Skeletal muscle cell (primary cell): Measurements from ENCODE around the gene GRK5.

ENCODE experiments used
- DNase-seq: peaks from one replicate; pipeline ENCODE4 v3.0.0-alpha.2; 2010; ENCODE audit warnings: low read depth
- H3K4me3 ChIP-seq: 2 replicates; pipeline ENCODE4 v1.5.1; 2011; ENCODE audit warnings: low read depth, mild to moderate bottlenecking, control low read depth, low read length, moderate library complexity

GRK5 gene

DNA sequence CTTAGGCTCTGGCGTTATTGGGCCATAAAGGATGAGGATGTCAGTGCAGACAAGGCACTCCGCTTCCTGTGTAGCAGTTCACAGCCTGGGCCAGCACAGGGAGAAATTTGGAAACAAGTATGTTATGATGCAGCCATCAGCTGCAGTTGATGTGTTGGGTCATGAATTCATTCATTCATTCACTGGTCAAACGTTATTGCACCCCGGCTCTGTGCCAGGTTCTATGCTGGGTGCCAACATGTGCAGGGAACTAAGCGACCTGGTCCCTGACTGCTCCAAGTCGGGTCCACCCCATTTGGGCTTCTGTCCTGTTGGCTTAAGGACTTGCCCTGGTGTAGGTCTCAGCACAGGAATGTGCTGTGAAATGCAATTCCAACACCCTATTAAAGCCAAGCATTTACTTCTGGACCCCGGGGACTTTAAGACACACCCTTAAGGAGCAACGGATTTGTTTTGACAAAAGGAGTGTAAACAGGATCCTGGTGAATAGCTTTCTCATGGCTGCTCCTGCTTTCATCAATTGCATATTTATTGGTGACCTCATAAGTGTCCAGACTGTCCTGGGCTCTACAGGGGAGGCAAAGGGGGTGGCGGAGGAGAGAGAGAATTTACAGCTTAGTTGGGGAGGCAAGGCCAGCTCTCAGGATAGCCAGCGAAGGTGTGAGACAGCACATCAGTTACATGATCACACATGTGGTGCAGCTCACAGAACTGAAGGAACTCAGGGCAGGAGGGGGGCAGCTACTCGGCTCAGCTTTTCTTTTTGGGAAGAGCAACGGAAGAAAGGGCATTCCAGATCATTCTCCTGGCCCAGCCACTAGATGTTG is 158.6 kb downstream of the GRK5 start:
- H3K4me3 ChIP-seq, result no peak overlapping the region
- DNase-seq, result no peak

DNA sequence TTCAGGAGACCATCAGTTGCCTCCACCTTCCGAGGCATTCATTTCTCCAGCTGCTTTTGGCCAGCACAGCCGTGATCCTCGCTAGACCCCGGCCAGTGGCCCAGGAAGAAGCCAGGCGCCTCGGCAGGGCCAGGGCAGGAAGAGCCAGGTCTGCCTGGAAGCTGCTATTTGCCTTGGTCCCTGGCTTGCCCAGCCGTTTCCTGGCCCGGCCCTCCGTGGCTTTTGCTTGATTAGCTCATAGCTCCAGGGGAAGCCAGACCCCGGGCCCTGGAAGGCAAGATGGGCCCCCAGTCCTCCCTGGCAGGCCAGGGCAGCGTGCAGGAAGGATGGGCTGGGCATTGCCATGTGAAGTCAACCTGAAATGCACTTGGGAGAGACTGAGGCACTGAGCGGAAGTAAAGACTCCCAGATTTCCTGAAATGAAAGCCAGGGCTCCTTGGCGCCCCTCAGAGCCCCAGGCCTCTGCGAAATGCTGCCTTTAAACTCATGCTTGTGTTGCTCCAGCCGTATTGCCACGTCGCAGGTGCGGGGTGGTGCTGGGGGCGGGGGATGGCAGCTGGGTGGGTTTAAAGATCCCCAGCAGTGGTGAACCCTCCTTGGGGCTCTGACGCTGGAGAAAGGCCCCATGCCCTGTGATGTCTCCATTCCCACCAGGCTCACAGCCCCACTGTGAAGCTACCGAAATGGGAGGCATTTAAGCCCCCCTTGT is 160.6 kb downstream of the GRK5 start:
- H3K4me3 ChIP-seq, result no peak overlapping the region
- DNase-seq, result no peak

DNA sequence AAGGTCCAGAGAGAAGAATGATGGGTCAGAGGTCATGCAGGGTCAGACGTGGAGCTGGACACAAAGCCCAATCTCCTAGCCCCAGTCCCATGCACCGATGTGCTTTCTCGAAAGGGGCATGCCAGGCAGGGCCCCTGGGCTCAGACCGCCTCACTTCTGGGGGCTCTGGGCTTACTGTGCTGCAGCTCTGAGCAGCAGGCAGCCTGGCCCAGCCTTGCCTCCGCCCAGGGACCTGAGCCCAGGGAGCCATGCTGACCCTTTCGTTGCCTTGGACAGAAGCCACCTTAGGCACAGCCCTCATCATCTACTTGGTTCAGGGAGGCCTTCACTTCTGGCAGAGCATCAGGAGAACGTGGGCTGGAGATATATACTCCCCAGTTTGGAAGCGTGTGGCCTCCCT is 161.2 kb downstream of the GRK5 start:
- H3K4me3 ChIP-seq, result no peak overlapping the region
- no peak for DNase-seq

DNA sequence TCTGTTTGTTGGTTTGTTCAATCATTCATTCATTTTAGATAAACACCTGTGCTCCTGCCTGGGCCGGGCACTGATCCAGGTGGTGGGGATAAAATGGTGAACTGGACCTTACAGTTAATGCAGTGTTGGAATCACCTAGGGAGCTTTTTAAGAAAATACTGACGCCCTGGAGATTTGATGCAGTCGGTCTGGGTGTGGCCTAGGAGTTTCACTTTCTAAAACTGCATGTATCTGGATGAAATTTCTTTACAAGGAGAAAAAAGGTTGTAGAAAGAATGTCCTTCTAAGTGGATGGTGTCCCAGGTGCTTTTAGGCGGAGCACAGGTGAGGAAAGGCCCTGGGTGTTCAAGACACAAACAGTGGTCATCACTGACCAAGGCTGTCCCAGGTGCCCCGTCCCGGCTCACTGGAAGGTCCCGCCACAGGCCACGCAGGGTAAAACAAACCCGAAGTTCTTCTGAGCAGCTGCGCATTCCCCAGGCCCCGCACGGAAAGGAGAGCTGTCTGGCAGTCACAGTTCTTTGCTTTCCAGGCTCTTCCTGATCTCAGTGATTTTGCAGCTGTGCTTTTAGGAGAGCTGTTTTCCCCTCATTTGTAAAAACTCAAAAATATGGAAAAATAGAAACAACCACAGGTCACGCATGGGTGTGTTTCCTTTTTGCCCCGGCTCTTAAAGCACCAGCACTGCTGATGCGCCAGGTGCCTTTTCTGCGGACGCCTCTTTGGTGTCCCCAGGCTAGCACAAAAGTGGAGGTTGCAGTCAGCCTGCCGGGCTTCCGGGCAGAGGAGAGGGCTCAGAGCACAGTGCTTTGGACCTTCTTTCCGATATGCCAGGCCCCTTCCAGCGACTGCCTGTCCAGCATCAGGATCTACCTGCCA is 161.9 kb downstream of the GRK5 start:
- no peak overlapping the region for H3K4me3 ChIP-seq

DNA sequence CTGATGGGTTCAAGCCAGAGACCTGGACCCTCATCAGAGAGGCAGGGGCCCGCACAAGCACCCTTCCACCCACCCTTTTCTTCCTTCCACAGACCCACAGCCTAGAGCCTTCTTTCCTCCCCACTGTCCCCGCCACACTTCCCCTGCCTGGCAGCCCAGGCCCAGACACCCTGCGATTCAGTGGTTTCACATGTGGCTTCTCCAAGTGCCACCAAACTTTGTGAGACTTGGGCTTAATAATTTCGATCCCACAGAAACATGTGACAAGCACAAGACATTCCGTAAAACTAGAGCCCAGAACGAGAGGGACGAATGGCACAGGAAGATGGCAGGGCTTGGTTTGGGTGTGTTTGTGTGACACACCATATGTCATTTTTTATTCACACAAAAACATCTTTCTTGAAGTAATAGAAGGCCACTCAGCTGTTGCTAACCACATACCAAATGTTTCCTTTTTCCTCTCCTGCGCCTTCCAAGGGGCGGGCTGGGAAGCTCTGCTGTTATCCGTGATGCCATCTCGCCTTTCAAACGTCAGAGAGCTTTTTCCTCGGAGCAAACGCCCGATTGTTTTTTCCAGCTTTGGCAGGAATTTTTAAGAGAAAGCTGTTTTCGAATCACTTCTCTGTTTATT is 162.9 kb downstream of the GRK5 start:
- DNase-seq, result peak; percentile 57
- no peak overlapping the region for H3K4me3 ChIP-seq

More for the DNA sequence above, 161.9 kb downstream of the GRK5 start:
- DNase-seq, result no peak

DNA sequence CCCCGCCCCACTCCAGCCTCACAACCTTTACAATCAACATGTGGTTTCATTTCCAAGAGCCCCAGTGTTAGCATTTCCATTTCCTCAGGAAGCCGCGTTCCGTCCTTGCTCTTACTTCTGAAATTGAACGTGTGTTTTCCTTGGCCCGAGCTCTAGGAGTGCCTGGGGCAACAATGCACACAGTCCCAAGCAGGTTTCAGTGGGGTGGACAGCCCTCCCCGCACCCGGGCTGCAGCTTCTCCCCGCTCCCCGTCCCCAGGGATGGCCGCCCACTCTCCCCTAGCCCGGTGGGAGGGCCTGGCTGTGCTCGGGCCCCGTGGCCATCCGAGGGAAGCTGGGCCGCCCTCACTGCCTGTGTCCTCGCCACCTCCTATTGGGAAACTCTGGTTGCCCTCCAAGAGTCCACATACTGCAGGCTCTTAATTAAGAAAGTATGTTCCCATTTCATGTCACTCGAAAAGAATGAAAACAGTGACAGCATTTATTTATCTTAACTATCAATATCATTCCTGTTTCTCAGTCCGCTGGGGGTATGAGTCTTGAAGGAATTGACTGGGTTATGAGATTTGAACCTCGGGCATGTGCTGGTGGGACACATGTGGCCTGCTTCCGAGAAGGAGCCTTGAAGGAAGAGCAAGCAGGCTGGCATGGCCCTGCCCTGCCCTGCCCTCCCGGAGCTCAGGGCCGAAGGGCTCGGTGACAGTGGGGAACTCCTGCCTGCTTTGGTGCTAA is 163.8 kb downstream of the GRK5 start:
- DNase-seq, result peak; percentile 79
- H3K4me3 ChIP-seq, result no peak overlapping the region

DNA sequence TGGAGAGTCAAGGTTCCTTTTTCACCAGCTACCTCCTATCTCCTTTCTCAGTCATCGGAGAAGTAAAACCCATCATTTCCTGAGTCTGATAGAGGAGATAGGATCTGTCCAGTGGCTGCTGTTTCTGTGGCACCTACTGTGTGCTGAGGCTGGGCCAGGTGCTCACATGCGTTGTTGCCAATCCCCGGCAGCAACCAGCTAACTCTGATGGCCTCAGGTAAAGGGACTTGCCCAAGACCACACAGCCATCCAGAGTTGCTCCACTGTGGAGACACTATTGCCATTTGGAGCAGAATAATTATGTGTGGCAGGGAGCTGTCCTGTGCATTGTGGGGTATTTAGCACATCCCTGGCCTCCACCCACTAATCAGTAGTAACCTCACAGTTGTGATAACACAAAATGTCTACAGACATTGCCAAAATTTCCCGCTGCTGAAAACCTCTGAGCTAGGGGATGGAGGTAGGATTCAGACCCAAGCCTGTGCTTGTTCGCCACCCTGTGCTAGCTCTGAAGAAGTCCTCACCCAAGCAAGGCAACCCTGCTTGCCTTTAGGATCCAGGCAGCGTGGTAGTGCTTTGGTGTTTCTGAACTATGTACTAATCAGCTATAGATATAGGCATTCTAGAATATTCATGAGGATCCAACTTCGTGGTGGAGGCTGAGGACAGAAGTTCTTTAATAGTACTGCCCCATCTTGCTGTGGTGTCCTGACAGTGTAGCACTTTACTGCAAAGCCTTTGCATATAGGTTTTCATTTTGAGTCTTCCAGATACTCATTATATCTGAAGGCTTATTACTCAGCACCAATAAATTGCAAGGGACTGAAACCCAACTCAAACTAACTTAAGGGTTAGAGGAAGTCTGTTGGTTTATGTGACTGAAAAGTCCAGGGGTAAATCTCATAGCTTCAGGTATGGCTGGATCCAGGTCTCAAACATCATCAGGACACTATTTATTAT is 164.6 kb downstream of the GRK5 start:
- H3K4me3 ChIP-seq, result no peak overlapping the region
- DNase-seq, result no peak

DNA sequence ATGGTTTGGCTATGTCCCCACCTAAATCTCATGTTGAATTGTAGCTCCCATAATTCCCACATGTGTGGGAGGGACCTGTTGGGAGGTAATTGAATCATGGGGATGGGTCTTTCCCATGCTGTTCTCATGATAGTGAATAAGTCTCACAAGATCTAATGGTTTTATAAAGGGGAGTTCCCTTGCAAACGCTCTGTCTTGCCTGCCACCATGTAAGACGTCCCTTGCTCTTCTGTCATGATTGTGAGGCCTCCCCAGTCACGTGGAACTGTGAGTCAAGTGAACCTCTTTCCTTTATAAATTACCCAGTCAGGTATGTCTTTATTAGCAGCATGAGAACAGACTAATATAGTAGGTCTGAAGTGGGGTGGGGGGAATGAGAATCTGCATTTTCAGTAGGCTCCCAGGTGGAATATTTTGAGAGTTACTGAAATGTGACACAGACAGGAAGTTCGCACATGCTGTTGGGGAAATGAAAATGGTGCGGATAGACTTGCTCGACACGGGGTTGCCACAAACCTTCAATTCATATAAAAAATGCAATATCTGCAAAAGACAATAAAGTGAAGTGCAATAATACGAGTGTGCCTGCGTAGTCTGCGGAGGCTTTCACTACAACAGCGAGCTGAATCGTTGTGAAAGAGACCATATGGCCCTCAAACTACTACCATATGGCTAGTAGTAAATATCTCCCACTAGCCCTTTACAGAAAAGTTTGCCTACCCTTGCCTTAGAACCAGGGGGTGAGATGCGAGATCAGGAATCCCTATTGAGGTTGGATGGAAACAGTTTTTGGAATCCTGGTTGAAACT is 166.1 kb downstream of the GRK5 start:
- no peak for DNase-seq
- no peak overlapping the region for H3K4me3 ChIP-seq

DNA sequence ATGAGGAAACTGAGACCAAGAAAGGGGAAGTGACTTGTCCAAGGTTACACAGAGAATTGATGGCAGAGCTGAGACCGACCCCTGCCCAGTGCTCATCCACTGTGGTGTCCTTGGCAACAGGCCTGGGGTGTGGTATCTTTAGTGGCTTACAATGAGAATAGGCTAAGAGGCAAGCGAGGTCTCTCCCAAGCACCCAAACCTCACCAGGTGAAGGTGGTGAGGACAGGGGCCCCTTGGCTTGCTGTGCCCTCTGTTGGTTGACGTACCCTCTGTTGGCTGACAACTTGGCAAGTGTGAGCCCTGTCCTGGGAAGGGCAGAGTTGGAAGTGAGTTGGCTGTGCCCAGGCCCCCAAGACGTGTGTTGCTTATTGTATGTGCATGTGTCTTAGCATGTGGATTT is 166.9 kb downstream of the GRK5 start:
- no peak for DNase-seq
- no peak overlapping the region for H3K4me3 ChIP-seq

DNA sequence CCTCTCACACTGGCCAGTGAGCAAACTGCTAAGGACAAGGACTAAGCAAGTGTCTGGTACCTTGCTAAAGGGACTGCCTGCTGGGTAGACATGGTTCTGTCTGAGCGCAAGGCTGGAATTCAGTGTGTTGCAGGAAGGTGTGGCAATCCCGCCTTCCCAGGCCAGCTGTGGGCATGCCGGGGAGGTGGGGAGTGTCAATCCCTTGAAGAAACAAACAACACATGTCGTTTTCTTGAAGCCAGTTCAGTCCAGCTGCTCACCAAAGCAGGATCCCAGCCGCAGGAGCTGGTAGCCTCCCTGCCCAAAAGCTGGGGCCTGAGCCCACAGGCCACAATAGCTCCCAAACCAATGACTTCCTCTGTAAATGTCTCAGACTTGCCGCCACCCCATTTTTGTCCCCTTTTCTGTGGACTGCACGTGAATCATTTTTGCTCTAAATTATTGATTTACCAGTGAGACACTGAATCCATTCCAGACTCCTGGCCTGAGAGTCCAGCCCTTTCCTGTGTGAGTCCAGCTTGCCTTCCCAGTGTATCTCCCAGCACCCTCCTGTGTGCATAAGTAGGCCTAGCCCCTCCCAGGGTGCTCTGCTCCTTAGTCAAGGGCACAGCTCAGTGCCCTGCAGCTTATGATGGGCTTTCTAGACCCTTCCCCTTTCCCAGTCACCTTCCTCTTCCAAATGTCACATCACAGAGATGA is 168.4 kb downstream of the GRK5 start:
- no peak for DNase-seq
- H3K4me3 ChIP-seq, result no peak overlapping the region

DNA sequence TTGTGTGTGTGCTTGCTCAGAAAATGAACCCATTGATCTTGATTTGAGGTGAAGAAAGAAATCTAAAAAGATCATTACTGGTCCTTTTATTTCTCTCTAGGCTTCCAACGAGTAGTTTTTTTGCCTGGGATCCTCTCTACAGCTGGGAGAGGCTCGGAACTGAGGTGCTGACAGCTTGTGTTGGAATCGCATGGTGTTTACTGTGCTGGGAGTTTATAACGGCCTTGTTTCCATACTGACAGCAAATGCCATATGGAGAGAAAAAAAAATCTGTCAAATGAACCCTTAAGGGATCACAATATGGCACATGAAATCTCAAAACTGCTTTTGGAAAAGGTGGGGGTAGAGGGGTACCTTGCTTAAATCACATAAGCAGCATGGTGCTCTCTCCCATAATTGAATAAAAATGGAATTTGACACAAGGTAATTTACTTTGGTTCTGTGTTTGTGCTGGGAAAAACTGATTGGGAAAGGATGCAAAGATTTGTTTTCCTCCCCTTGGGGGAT is 170.1 kb downstream of the GRK5 start:
- no peak overlapping the region for H3K4me3 ChIP-seq
- DNase-seq, result no peak

DNA sequence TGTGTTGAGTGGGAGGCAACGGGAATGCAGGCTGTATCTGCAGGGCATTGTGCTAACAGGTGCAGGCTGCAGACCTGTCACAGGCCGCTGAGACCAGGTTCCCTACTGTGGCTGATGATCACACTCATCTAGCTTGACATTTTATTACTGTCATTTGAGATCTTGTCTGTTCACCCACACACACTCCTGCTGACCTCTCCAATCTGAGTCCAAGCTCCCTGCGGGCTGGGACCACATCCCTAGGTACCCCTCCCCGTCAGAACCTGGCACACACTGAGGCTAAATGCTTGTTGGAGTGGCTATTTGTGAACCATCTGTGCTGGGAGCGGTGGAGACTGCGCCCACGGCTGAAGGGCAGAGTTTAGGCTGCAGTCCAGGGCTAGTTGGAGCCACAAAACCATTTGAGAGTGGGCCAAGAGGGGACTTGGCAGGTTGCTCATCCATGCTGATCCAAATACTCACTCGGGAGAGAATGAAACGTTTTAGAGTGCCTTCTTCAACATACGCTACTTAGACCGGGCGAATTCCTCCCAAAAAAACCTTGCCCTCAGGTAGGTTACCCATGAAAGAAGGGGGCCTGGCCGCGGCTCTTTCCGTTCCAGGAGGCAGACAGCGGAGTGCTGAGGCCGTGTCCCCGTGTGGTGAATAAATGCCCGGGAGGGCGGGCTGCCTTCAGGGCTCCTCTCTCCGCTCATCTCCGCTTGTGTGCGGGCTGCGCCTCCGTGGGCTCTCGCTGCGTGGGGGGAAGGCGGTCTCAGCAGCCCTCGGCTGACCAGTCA is 170.8 kb downstream of the GRK5 start:
- DNase-seq, result no peak
- H3K4me3 ChIP-seq, result no peak overlapping the region

DNA sequence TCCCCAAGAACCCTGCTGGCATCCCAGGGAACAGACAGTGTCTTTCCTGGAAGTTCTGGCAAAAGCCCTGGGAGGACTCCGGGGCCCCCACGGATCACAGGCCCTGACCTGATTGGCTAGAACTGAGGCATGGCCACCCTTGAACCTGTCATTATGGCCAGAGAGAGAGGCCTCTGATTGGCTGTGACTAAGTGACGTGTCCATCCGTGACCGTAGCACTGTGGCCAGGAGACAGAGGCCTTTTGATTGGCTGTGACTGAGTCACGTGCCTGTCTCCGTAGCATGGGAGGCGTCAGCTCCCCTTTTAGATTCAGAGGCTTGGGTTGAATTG is 171.3 kb downstream of the GRK5 start:
- DNase-seq, result no peak
- H3K4me3 ChIP-seq, result no peak overlapping the region

DNA sequence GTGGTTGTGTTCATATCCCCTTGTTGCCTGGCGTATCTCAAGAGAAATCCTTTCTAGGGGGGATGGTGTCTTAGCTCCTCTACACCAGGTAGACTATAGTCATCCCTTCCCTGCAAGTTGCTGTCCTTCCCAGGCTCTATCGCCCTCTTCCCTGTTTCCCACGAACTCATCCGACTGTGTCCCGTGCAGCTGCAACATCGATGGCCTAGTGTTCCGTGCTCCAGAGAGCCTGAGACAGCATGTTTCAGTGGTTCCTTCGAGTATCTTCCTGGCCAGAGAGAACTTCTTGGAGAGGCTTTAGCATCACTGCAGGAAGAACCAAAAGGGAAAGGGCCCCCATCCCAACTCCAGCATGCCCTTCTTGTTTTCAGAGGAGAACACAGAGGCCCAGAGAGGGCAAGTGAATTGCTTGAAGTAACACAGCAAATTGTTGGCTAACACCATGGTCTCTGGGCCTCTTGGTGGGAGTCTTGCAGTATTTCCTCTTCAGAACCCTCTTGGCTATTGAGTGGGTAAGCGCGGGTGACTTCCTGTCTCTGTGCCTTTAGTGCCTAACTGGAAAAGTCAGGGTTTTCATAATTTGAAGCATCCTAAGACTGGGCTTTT is 172.2 kb downstream of the GRK5 start:
- no peak overlapping the region for H3K4me3 ChIP-seq
- no peak for DNase-seq

DNA sequence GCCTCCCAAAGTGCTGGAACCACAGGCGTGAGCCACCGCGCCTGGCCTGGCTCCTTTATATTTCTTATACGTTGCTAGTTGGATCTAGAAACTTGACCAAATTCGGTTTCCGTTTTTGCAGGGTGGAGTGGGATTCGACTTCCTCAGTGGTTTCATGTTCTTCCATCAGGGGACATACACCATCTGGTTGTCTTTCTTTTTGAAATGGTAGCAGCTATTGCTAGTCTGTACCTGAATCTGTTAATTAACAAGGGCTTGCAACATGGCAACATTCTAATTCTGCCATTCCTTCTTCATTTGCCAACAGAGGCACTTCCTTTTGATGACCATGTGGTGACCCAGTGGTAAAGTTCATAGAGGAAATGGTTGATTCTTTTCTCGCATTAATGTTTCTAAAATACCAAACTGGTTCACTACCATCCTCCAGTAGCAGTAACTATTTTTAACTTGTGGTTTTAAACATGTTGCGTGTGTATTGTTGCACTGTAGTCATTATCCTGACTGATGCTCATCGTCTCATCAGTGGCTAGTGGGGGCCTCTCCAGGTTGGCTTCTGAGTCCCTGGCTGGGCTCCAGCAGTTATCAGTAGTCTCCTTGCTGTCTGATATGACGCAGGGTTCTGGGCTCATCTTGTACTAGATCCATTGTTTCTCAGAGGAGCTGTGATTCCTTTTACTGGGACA is 175.9 kb downstream of the GRK5 start:
- H3K4me3 ChIP-seq, result no peak overlapping the region
- DNase-seq, result no peak
